ENCODE results near the gene OR10H5.

GRCh38 chr19:15837221-15837731 is 49.8 kb downstream of the OR10H5 start:
- TF ChIP-seq CTCF (conservative IDR thresholded peaks at IDR 0.05): no peak; the same call in 1 of the 2 replicates
- TF ChIP-seq EZH2 (IDR thresholded peaks at IDR 0.05; ENCODE audit: low read depth): no peak
